Smooth muscle cell (in vitro differentiated cells): ENCODE measurements around the gene DSCAML1. TPM values are rescaled to one million over a fixed set of nuclear protein-coding genes. Genes with fewer than 3 reads are reported as not detected.

Experiments used
- DNase-seq: peaks from one replicate; lab custom pipeline; 2025; ENCODE audit not compliant: unreplicated experiment; lab: John Stamatoyannopoulos, UW
- H2AFZ ChIP-seq: fragments of 200-600 bp; sonication (generic); 2 replicates; pipeline ENCODE4 v1.6.0; 2016; ENCODE audit warnings: antibody characterized with exemption, low read depth, mild to moderate bottlenecking
- H3F3A ChIP-seq: fragments of 200-600 bp; sonication (generic); 2 replicates; pipeline ENCODE4 v1.6.0; 2017; ENCODE audit warnings: antibody characterized with exemption, low read depth
- H3K27ac ChIP-seq: fragments of 200-600 bp; sonication (generic); 2 replicates; pipeline ENCODE4 v1.5.1; 2016; ENCODE audit warnings: low read depth, mild to moderate bottlenecking
- H3K27me3 ChIP-seq: fragments of 200-600 bp; sonication (generic); 2 replicates; pipeline ENCODE4 v1.6.1; 2016; ENCODE audit warnings: low read depth, mild to moderate bottlenecking
- H3K36me3 ChIP-seq: fragments of 200-600 bp; sonication (generic); 2 replicates; pipeline ENCODE4 v1.5.1; 2016; ENCODE audit warnings: low read depth
- H3K4me1 ChIP-seq: fragments of 200-600 bp; sonication (generic); 2 replicates; pipeline ENCODE4 v1.5.1; 2016; ENCODE audit warnings: low read depth
- H3K4me2 ChIP-seq: fragments of 200-600 bp; sonication (generic); 2 replicates; pipeline ENCODE4 v1.6.0; 2016; ENCODE audit warnings: mild to moderate bottlenecking
- H3K4me3 ChIP-seq: fragments of 200-600 bp; sonication (generic); 2 replicates; pipeline ENCODE4 v1.5.1; 2016; ENCODE audit warnings: mild to moderate bottlenecking
- H3K79me2 ChIP-seq: fragments of 200-600 bp; sonication (generic); 2 replicates; pipeline ENCODE4 v1.6.0; 2016; ENCODE audit warnings: low read depth, mild to moderate bottlenecking
- H3K9ac ChIP-seq: fragments of 200-600 bp; sonication (generic); 2 replicates; pipeline ENCODE4 v1.6.0; 2016; ENCODE audit warnings: low read depth
- H3K9me3 ChIP-seq: fragments of 200-600 bp; sonication (generic); replicated peaks from 2 replicates; pipeline ENCODE4 v1.5.1; 2016; ENCODE audit warnings: low read depth
- H4K20me1 ChIP-seq: fragments of 200-600 bp; sonication (generic); 2 replicates; pipeline ENCODE4 v1.6.0; 2016; ENCODE audit warnings: low read depth
- whole genome bisulfite sequencing: methylation state at CpG from one replicate; pipeline ENCODE4 v1.1.7; 2016; ENCODE audit warnings: low lambda C conversion rate; 5-methylcytosine and 5-hydroxymethylcytosine counted together
- polyA plus RNA-seq: library from polyadenylated mRNA; unstranded; fragments of >200 nt; fragmentation: Nextera tagmentation; extraction: Ambion mirVana; gene quantifications from 2 replicates; pipeline ENCODE4 v1.2.1, GENCODE V29; 2016
- total RNA-seq: library from RNA; depleted of rRNA; stranded (reverse); fragments of >200 nt; gene quantifications from 2 replicates; pipeline ENCODE4 v1.2.3, GENCODE V29; 2014
- TF ChIP-seq, protein P1 (sequence below): fragments of 200-600 bp; sonication (generic); IDR thresholded peaks from 2 replicates; pipeline ENCODE4 v1.5.1; 2017; ENCODE audit warnings: borderline replicate concordance, mild to moderate bottlenecking, antibody characterized with exemption; ENCODE audit not compliant: insufficient read depth, poor library complexity, severe bottlenecking

Gene DSCAML1
- total and polyA plus RNA-seq, 2 experiments from 2014 or later: 0.22 TPM; not detected in 1

DNA sequence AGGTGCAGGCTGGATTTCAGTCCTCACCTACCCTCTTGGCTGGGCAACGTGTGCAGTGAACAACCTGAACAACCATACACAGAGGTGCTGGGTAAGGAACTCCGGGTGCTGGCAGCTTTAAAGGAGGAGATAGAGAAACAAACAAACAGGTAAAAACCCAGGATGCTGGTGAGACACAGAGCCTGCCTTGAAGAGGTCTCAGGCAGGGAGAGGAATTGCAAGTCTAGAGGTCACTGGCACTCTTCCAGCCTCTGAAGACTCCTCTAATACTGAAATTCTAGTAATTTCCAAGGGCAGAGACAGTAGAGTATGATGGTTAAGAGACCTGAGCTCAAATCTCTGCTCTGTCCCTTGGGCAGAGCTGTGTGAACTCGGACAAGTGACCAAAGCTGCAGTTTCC lies 276.8 kb downstream of the DSCAML1 start:
- Histone ChIP-seq H3K27me3 (no peaks in the 10 kb centered on the region), H3K4me1 (no peaks in the 10 kb centered on the region), H3K36me3 (no peaks in the 10 kb centered on the region), H3K4me3 (no peak overlapping the region), H3K79me2 (no peaks in the 10 kb centered on the region), H3K9me3 (no peaks in the 10 kb centered on the region), H3K9ac (no peak overlapping the region), H4K20me1 (no peaks in the 10 kb centered on the region), H3K4me2 (no peak overlapping the region), H2AFZ (no peak overlapping the region), H3K27ac (no peak overlapping the region), H3F3A (no peaks in the 10 kb centered on the region)
- 90% methylated on average over 3 of the region's 3 CpGs for WGBS
- TF ChIP-seq, protein P1, sequence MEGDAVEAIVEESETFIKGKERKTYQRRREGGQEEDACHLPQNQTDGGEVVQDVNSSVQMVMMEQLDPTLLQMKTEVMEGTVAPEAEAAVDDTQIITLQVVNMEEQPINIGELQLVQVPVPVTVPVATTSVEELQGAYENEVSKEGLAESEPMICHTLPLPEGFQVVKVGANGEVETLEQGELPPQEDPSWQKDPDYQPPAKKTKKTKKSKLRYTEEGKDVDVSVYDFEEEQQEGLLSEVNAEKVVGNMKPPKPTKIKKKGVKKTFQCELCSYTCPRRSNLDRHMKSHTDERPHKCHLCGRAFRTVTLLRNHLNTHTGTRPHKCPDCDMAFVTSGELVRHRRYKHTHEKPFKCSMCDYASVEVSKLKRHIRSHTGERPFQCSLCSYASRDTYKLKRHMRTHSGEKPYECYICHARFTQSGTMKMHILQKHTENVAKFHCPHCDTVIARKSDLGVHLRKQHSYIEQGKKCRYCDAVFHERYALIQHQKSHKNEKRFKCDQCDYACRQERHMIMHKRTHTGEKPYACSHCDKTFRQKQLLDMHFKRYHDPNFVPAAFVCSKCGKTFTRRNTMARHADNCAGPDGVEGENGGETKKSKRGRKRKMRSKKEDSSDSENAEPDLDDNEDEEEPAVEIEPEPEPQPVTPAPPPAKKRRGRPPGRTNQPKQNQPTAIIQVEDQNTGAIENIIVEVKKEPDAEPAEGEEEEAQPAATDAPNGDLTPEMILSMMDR: no peak
- DNase-seq: no peak

DNA sequence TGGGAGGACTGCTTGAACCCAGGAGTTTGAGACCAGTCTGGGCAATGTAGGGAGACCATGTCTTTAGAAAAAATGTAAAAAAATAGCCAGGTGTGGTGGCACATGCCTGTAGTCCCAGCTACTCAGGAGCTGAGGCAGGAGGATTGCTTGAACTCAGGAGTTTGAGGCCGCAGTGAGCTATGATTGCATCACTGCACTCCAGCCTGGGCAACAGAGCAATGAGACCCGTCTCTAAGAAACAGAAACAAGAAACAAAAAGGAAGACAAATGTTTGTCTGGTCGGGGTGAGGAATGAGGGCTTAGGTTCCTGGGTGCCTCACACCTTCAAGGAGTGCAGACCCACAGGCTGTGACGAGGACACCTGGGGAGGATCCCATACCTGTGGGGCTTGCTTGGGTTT lies 277.4 kb downstream of the DSCAML1 start:
- TF ChIP-seq, protein P1: no peak
- WGBS: 88% methylated on average over 4 of the region's 4 CpGs
- no peak overlapping the region for H3K4me2 ChIP-seq
- H3F3A ChIP-seq: no peaks in the 10 kb centered on the region
- no peaks in the 10 kb centered on the region for H3K4me1 ChIP-seq
- no peak overlapping the region for H3K27ac ChIP-seq
- no peak for DNase-seq
- H3K9me3 ChIP-seq: no peaks in the 10 kb centered on the region
- no peak overlapping the region for H3K4me3 ChIP-seq
- H3K36me3 ChIP-seq: no peaks in the 10 kb centered on the region
- H3K79me2 ChIP-seq: no peaks in the 10 kb centered on the region
- H4K20me1 ChIP-seq: no peaks in the 10 kb centered on the region
- no peak overlapping the region for H3K9ac ChIP-seq
- H2AFZ ChIP-seq: no peak overlapping the region
- H3K27me3 ChIP-seq: no peaks in the 10 kb centered on the region

DNA sequence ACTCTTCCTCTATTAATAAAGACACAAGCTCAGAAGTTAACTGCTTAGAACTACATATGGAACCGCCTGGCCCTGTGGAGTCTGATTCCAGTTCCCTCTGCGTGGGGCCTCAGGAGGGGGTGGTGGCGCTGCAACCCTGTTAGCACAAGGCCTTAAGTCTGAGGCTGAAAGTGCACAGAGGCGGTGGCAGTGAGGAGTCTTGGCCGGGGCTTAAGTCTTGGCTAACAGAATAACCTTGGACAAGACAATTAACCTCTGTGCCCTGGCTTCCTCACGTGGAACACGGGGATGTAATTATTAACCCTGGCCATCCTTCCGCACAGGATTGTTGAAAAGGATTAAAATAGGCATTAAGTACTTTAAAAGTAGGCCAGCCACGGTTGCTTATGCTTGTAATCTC lies 277.8 kb downstream of the DSCAML1 start:
- no peaks in the 10 kb centered on the region for H3K4me1 ChIP-seq
- DNase-seq: no peak
- no peak overlapping the region for H3K27ac ChIP-seq
- H3F3A ChIP-seq: no peaks in the 10 kb centered on the region
- no peaks in the 10 kb centered on the region for H3K36me3 ChIP-seq
- TF ChIP-seq, protein P1: no peak
- no peaks in the 10 kb centered on the region for H3K9me3 ChIP-seq
- 44% methylated on average over 9 of the region's 9 CpGs for WGBS
- H3K4me3 ChIP-seq: no peak overlapping the region
- no peaks in the 10 kb centered on the region for H3K27me3 ChIP-seq
- no peaks in the 10 kb centered on the region for H4K20me1 ChIP-seq
- H2AFZ ChIP-seq: no peak overlapping the region
- no peak overlapping the region for H3K9ac ChIP-seq
- H3K79me2 ChIP-seq: no peaks in the 10 kb centered on the region
- H3K4me2 ChIP-seq: no peak overlapping the region

DNA sequence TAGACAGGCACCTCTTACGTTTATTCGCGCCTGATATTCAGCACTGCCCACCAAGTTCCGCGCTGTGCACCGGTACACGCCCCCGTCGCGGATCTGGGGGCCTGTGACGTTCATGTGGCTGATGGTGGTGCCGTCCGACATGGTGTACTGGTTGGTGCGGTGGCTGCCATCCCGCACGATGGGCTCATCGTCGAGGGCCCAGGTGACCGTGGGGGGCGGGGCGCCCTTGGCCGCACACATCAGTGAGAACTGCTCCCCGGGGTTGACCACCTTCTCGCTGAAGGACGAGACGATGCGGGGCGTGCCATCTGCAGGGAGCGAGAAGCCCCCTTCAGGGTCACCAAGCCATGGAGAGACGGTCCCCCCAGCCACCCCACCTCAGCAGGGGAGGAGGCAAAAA lies 278.6 kb downstream of the DSCAML1 start:
- Histone ChIP-seq H3K9ac (no peak overlapping the region), H2AFZ (no peak overlapping the region), H3K9me3 (no peaks in the 10 kb centered on the region), H3K36me3 (no peaks in the 10 kb centered on the region), H3K27ac (no peak overlapping the region), H3K4me3 (no peak overlapping the region), H3K4me2 (no peak overlapping the region), H3F3A (no peaks in the 10 kb centered on the region), H3K79me2 (no peaks in the 10 kb centered on the region), H4K20me1 (no peaks in the 10 kb centered on the region), H3K27me3 (no peaks in the 10 kb centered on the region), H3K4me1 (no peaks in the 10 kb centered on the region)
- no peak for DNase-seq
- 97% methylated on average over 30 of the region's 30 CpGs for WGBS
- TF ChIP-seq, protein P1: no peak
